Measurements from ENCODE around the gene XPO6. TPM values are rescaled to one million over a fixed set of nuclear protein-coding genes. Genes with fewer than 3 reads are reported as not detected.

XPO6 gene
- total and polyA plus RNA-seq, 12 donors, result 61.1 to 194 (median 95.8) TPM

- Histone ChIP-seq H3K4me3 (no peak overlapping the region), H3K27ac (no peak overlapping the region), H3K9me3 (replicated peaks in 1 of 3) (no peaks in the 10 kb centered on the region), H3K27me3 (no peaks in the 10 kb centered on the region), H3K4me1 (replicated peaks in 1 of 2) (peaks cover 0 to 10% of the 10 kb centered on the region in 2 donors), H3K36me3 (replicated peaks in 1 of 2) (peaks cover 0 to 69% of the 10 kb centered on the region in 2 donors)
- intact Hi-C loops (cut with DNase I), result no loop called here
- 89 to 91% (median 90%) methylated on average over 9 to 10 of the region's 10 CpGs for WGBS, 4 donors
- DNase-seq, result peak in 1 of 7 donors; percentile 35
- TF ChIP-seq POLR2A (IDR thresholded peaks at IDR 0.05), result no peak
- TF ChIP-seq, protein P1, sequence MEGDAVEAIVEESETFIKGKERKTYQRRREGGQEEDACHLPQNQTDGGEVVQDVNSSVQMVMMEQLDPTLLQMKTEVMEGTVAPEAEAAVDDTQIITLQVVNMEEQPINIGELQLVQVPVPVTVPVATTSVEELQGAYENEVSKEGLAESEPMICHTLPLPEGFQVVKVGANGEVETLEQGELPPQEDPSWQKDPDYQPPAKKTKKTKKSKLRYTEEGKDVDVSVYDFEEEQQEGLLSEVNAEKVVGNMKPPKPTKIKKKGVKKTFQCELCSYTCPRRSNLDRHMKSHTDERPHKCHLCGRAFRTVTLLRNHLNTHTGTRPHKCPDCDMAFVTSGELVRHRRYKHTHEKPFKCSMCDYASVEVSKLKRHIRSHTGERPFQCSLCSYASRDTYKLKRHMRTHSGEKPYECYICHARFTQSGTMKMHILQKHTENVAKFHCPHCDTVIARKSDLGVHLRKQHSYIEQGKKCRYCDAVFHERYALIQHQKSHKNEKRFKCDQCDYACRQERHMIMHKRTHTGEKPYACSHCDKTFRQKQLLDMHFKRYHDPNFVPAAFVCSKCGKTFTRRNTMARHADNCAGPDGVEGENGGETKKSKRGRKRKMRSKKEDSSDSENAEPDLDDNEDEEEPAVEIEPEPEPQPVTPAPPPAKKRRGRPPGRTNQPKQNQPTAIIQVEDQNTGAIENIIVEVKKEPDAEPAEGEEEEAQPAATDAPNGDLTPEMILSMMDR (IDR thresholded peaks at IDR 0.05), result no peak
These were observed 98.9 kb downstream of the XPO6 start for GRCh38 chr16:28112908-28113307.

GRCh38 chr16:28110977-28111376 lies 100.8 kb downstream of the XPO6 start:
- peaks cover 0 to 10% of the 10 kb centered on the region in 2 donors for H3K4me1 ChIP-seq (replicated peaks in 1 of 2)
- TF ChIP-seq, protein P1 (IDR thresholded peaks at IDR 0.05), result no peak
- no peak for TF ChIP-seq POLR2A (IDR thresholded peaks at IDR 0.05)

DNA sequence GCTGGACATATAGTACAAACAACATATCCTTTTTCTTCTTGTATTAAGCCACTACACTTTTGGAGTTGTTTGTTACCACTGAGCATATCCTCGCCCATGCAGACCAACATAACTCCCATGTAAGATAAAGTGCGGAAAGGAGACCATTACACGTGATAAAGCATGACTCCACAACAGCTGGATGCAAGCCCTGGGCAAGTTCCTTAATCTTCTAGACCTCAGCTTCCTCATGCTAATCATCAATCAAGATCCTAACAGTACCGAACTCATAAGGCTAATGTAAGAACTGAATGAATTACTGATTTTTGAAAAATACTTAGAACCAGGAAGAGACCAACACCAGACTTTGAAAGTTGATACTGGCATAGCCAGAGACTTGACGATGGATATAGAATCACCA lies 101.3 kb downstream of the XPO6 start:
- 66 to 83% (median 77%) methylated on average over 5 of the region's 5 CpGs for WGBS, 4 donors
- H3K36me3 ChIP-seq (replicated peaks in 1 of 2), result peaks cover 0 to 71% of the 10 kb centered on the region in 2 donors

More at GRCh38 chr16:28110977-28111376, 100.8 kb downstream of the XPO6 start:
- Histone ChIP-seq H3K27me3 (no peaks in the 10 kb centered on the region), H3K4me3 (no peak overlapping the region), H3K27ac (no peak overlapping the region), H3K9me3 (replicated peaks in 1 of 3) (no peaks in the 10 kb centered on the region), H3K36me3 (replicated peaks in 1 of 2) (peaks cover 0 to 71% of the 10 kb centered on the region in 2 donors)
- DNase-seq, result no peak
- WGBS, 4 donors, result 78 to 91% (median 83%) methylated on average over 2 of the region's 2 CpGs
- intact Hi-C loops (cut with DNase I), result no loop called here

DNA sequence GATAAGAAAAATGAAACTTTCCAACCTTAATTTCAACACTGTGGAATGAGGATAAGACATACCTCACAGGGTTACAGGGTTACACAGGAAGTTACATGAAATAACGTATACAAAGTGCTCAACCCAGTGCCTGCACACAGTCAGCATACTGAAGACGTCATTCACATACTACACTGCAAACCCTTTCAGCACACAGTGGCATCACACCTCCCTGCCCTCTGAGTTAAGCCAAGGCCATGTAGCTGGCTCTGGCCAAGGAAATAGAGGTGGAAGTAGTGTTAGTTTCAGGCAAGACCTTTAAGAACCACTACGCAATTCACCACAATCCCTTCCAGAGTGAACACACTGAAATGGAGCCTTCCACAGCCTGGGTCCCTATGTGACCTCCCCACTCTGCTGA lies 101.7 kb downstream of the XPO6 start:
- peaks cover 0 to 10% of the 10 kb centered on the region in 2 donors for H3K4me1 ChIP-seq (replicated peaks in 1 of 2)
- H3K27me3 ChIP-seq, result no peaks in the 10 kb centered on the region
- 41 to 58% (median 57%) methylated on average over 3 of the region's 3 CpGs for WGBS, 4 donors
- no peak overlapping the region for H3K4me3 ChIP-seq
- DNase-seq, result peak in 2 of 7 donors; percentile 12 to 51
- H3K9me3 ChIP-seq (replicated peaks in 1 of 3), result no peaks in the 10 kb centered on the region
- H3K36me3 ChIP-seq (replicated peaks in 1 of 2), result peaks cover 0 to 71% of the 10 kb centered on the region in 2 donors
- H3K27ac ChIP-seq, result peak overlapping the region in 2 of 5 donors; percentile 20 to 63
- intact Hi-C loops (cut with DNase I), result no loop called here
- TF ChIP-seq, protein P1 (IDR thresholded peaks at IDR 0.05), result no peak
- no peak for TF ChIP-seq POLR2A (IDR thresholded peaks at IDR 0.05)

More for the DNA sequence above, 101.3 kb downstream of the XPO6 start:
- Histone ChIP-seq H3K27me3 (no peaks in the 10 kb centered on the region), H3K4me1 (replicated peaks in 1 of 2) (peaks cover 0 to 10% of the 10 kb centered on the region in 2 donors), H3K4me3 (no peak overlapping the region), H3K27ac (peak overlapping the region in 2 of 5 donors; percentile 20 to 63), H3K9me3 (replicated peaks in 1 of 3) (no peaks in the 10 kb centered on the region)
- intact Hi-C loops (cut with DNase I), result no loop called here
- DNase-seq, result peak in 2 of 7 donors; percentile 39 to 54
- no peak for TF ChIP-seq POLR2A (IDR thresholded peaks at IDR 0.05)
- TF ChIP-seq, protein P1 (IDR thresholded peaks at IDR 0.05), result no peak
